ENCODE results near the gene CFAP410.
"Not testable (repeated sequence)": the region's sequence is repeated elsewhere in the genome, so short reads cannot be mapped to it uniquely, and the experiment has no call there.

CFAP410 gene

GRCh38 chr21:44368711-44369446 is 29.7 kb upstream of the CFAP410 start:
- no peak for TF ChIP-seq CTCF (IDR thresholded peaks at IDR 0.05; ENCODE audit: low read depth, low read length)
- no peak for DNase-seq (ENCODE audit: extremely low read depth, low read depth)

- no peak for DNase-seq (ENCODE audit: extremely low read depth, low read depth)
- no peak for TF ChIP-seq CTCF (IDR thresholded peaks at IDR 0.05; ENCODE audit: low read depth, low read length)
These were observed 27.5 kb upstream of the CFAP410 start for GRCh38 chr21:44366586-44367211.

- no peak for DNase-seq (ENCODE audit: extremely low read depth, low read depth)
- TF ChIP-seq CTCF (IDR thresholded peaks at IDR 0.05; ENCODE audit: low read depth, low read length): no peak
These were observed 26.9 kb upstream of the CFAP410 start for GRCh38 chr21:44365967-44366585.

GRCh38 chr21:44365251-44365966 is 26.2 kb upstream of the CFAP410 start:
- TF ChIP-seq CTCF (IDR thresholded peaks at IDR 0.05; ENCODE audit: low read depth, low read length): no peak

GRCh38 chr21:44364151-44365053 is 25.2 kb upstream of the CFAP410 start:
- TF ChIP-seq CTCF (IDR thresholded peaks at IDR 0.05; ENCODE audit: low read depth, low read length): no peak
- no peak for DNase-seq (ENCODE audit: extremely low read depth, low read depth)

More at GRCh38 chr21:44365251-44365966, 26.2 kb upstream of the CFAP410 start:
- no peak for DNase-seq (ENCODE audit: extremely low read depth, low read depth)

GRCh38 chr21:44363278-44363677 is 24.1 kb upstream of the CFAP410 start:
- DNase-seq (ENCODE audit: extremely low read depth, low read depth): no peak
- TF ChIP-seq CTCF (IDR thresholded peaks at IDR 0.05; ENCODE audit: low read depth, low read length): no peak

- not testable (repeated sequence) for DNase-seq (ENCODE audit: extremely low read depth, low read depth)
These were observed 22.7 kb upstream of the CFAP410 start for GRCh38 chr21:44361903-44362302.

All from AG09319 (cell line).